GM21717 (cell line): ENCODE results near the gene CPE.
A peak's percentile ranks its signal among the peaks of the same experiment; 100 is the strongest.

ENCODE experiments used
- ATAC-seq: cut with Tn5 transposase; IDR thresholded peaks from one replicate; pipeline ENCODE4 v1.9.1; 2021; ENCODE audit warnings: mild to moderate bottlenecking, moderate library complexity; ENCODE audit not compliant: unreplicated experiment

Gene CPE

DNA sequence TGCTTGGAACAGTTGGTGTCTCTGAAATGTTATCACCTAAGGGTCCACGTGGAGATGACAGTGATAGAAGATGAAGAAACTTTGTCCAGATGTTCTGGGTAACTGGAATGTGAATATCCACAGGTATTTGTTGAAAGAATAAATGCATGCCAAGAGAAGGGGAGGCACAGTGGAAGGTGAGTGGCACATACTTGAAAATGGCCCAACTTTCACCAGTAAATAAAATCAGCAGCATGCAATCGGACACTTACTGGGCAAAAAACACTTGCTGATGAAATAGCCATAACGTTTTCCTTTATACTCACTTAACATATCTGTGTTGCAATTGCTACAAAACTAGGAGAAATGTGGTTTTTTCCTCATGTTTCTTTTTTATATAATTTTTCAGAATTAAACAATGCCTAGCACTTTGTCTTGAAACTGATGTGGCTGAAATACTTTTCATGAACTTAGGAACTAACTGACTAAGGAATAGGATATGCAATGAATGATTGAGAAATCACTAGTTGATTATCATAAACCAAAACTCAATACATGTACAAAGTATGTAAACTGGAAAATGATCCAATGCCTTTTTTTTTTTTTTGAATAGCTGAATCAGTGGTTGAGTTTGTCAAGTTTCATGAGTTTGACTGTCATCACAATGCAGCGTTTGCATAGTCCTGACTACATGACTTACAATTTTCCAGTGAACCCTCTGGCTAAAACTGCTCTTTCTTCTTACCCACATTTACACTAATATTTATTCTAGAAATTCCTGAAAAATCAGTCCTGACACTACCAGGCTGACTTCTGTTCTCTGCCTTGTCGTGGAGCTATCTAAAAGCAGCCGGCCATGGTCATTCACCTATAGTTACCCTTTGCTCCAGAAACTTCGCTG, 127.4 kb downstream of the CPE start:
- ATAC-seq: no peak

DNA sequence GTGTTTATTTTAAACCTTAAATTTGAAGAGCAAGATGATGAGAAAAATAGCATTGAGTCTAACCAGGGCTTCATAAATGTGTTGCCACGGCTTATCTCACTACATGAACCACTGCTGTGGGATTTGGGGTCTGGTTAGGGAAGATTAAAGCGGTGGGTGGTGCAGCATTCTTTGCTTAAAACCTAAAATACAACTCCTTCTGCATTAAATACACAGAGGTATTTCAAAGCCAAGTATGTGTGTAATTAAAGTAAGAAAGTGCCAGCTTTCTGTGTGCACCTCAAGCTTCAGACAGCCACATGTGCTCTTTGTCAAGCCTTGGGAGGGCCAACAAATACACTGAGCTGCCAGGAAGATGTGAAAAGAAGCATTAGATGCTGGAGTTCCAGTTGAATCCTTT, 128.0 kb downstream of the CPE start:
- ATAC-seq: no peak

DNA sequence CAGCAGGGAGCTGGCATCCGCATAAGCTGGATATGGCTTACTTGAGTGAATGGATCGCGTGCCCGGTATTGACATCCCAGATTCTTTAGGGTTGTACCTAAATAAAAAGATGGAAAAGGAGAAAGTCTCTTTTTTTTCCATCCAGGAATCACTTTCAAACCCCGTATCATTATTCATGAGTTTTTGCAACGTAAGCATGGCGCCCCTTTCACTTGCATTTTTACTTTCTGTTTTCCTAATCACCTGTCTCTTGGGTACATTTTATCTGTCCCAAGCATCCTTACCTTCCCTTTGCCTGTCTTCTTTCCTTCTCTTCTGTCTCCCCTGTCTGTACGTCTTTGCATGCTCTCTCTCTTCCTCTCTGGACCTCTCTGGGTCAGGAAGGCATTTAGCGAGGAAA, 128.6 kb downstream of the CPE start:
- no peak for ATAC-seq

DNA sequence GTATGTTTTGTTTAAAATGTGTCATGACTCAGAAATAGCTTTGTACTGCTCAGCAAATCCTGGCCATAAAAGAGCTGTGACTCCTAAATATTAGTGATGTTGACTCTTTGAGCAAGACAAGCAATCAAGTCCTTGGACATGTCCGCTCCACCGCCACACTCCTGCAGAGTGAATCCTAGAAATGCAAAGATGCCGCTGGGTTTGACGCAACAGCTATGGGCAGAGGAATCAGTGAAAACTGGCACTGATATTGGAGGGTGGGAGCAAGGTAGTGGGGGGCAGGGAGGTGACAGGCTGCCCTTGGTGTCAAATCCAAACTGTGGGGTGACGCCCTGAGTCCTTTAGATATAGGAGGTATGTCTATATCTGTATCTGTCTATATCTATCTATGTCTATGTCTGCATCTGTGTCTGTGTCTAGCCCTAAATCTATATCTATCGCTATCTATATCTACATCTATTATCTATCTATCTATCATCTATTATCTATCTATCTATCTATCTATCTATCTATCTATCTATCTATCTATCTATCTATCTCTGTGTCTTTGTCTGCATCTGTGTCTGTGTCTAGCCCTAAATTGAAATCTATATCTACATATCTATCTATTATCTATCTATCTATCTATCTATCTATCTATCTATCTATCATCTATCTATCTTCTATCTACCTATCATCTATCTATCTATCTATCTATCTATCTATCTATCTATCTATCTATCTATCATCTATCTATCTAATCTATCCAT, 129.7 kb downstream of the CPE start:
- ATAC-seq: no peak

DNA sequence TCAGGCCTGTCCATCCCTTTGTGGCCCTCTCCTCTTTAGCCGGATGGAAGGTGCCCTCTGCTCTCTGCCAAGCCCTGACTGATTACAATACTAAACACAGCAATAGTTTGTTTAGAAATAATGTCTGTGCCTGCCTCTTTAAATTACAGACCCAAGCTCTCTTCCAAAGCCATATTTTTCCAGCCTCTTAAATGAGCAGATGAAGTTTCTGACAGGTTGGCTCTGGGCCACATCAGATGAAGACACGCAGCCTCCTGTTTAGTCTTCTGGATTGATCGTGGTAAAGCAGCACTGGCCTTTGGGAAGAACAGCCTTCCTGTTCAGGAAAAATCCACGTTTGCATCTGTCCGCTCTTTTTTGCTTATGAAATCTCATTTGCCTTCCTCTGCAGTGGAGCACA, 133.6 kb downstream of the CPE start:
- ATAC-seq: no peak

DNA sequence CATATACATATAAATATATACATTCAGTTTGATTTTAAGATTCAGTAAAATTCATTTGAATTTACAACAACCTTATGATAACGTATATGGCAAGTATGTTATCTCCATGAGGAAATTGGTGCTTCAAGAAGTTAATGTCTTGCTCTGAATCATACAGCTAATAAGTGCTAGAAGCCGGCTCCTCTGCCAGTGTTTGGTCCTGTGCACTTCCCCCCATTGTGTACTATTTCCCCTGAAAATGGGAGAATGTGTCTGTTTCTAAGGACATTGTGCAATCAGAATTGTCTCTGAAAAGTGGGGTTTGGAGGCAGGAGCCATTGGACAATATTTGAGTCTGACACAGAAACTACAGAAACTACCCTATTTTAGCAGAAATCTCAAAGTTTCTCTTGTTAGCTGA, 135.9 kb downstream of the CPE start:
- ATAC-seq: no peak

DNA sequence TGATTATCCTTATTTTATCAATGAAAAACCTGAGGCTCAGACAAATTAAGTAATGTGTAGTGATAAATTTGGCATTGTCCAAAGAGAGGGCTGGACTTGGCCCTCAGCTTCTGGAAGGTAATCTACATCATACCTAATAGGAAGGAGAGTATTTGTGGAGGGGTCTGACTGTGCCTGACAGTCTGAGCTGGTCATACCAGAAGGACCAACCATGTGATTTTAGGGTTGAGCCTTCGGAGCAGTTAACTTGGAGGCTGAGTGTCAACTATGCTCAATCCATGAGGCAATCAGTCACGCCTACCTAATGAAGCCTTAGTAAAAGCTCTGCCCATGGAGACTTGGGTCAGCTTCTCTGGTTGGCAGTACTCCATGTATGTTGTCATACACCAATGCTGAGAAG, 136.4 kb downstream of the CPE start:
- no peak for ATAC-seq

DNA sequence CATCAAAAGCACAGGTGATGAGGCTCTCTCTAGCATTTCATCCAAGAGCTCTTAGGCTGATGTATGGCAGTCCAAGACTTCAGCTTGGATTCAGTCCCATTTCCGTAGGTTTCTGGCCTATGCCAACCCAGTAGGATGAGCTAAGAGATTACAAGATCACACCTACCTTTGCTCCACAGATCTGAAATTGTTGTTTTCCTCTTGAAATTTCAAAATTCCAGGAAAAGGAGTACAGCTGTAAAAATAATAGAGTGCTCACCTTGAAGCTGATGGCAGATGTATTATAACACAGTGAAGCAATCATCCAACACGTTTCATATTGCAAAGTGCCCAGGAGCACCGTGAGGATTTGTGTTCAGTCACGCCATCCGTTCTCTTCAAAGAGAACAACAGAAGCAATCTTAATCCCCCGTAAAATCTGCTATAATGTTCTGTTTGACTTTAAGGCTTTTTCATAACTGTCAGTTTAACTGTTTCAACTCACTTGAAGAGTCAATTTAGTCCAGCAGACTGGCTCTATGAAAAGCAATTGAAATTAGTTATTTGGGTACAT, 137.5 kb downstream of the CPE start:
- ATAC-seq: no peak

DNA sequence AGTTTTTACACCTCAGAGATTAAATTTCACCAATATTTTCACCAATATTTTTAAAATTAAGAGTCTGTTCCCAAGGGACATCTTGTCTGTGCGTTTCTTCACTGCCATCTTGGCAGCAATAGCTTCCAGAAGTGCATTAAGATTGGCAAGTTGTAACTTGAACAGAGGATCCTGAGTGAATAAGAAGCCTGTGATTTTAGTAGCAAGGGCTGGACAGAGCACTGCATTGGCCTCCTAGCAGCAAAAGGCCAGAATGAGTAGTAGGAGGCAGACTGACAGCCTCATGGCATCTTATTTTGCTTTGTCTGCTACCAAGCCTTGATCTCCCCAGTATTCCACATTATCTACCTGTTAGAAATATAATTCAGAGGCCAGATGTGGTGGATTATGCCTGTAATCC, 138.4 kb downstream of the CPE start:
- no peak for ATAC-seq

DNA sequence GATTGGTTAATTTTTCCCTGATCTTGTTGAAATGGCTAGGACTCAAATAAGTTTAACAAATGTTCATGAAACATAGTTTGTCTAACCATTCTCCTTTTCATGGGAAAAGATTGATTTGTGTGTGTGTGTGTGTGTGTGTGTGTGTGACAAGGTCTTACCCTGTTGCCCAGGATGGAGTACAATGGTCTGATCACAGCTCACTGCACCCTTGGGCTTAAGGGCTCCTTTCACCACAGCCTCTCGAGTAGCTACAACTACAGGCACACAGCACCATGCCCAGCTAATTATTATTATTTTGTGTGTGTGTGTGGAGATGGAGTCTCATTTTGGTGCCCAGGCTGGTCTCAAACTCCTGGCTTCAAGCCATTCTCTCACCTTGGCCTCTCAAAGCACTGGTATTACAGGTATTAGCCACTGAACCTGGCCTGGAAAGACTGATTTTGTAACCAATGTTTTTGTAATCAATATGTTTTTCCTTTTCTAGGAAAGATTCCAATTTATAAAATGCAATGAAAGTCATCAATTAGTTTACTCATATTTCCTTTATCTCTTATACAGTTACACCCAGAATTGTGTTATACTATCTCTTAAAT, 139.3 kb downstream of the CPE start:
- no peak for ATAC-seq

DNA sequence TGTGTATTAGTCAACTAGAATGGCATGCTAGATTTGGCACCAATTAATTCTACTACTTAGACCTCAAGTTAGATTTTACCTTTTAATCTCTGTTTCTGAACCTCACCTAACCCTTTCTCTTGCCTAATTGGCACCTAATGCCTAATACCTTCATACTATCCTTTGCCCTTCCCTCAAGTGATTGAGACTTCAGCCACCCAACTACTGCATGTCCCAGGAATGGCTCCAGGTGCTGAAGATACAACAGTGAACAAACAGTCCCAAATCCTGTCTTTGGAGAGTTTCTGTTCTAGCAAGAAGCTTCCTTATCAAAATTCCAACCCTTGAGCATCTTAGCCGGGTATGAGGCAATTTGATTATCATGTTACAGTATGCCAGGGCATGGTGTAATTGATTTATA, 139.9 kb downstream of the CPE start:
- ATAC-seq: no peak

DNA sequence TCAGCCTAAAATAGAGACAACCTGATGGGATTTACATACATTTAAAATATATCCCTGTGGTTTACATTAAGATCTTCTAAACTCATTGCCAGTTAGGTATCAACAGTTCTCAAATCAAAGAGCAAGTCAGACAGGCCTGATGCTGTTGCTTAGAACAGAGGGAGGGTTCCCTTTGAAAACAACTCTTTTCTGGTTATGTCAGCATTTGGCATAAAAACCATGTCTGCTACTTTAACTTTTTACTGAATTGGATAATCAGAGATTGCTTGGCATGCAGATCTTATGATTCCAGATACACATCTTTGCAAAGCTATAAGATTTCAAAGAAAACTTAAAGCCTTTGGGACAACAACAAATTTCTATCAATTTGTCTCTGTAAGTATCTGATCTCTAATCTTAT, 140.8 kb downstream of the CPE start:
- ATAC-seq: no peak

DNA sequence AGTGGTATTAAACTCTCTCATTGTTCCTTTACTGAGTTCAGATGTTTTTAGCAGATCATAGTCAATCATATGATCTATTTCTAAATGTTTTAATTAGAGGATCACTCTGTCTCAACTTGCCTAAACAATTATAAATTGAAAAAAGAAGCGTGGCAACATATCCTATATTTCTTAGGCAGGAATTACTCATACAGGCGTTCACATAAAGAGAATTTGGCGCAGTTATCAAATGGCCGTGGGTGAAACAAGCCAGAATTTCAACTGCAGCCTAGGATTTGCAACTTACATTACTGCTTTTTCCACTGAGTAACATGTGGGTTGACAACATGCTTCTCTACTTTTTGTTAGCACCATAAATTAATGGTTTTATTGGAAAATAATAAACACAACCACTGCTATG, 141.3 kb downstream of the CPE start:
- ATAC-seq: no peak

DNA sequence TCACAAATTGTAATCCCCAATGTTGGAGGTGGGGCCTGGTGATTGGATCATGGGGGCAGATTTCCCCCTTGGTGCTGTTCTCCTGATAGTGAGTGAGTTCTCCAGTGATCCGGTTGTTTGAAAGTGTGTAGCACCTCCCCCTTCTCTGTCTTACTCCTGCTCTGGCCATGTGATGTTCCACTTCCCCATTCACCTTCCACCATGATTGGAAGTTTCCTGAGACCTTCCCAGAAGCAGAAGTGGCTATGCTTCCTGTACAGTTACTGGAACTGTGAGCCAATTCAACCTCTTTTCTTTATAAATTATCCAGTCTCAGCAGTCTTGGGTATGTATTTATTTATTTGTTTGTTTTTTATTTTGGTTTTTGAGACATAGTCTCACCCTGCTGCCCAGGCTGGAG, 143.2 kb downstream of the CPE start:
- ATAC-seq: no peak

DNA sequence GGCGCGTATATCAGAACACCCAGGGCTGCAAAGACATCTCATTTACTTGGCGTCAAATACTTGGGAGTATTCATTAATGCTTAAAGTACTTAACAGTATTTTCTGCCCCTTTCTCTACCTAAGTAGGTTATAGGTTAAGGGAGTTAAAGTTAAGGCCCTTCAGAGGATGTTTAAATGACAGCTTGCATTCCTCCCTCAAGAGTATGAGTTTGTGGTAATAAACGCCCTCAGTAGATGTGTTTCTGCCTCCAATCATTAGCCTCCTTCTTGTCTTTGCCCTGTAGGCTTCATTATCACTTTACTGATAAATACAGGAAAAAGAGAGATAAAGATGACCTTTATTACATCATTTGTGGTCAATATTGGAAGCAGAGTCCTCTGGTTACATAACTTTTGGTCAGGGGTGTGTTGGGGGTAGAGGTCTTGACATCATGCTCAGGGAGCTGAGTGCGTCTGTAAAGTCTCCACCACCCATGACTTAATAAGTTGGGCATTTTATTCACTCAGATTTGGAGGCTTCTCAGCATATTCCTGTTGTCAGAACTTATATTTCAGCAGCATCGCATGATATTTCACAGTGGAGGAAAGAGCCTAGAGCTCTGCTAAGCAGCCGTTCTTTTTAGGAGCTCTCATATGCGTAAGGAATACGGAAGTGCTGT, 145.9 kb downstream of the CPE start:
- ATAC-seq: no peak

DNA sequence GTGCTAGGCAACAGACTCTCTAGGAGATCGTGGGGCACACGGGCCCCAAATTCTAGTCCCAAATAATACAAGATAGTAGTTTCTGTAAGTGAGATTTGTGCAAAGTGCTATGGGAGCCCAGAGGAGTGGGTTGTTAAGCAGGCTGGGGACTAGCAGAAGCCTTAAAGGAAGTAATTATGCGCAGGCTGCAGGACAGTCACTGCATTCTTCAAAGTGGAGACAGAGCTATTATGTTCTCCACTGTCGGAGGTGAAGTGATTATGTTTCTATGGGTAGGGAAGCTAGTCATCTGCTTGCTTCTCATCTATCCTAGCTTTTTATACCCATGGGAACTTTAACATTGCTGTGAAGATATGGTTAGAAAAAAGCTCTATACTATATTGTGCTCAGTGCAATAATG, 154.2 kb downstream of the CPE start:
- no peak for ATAC-seq

DNA sequence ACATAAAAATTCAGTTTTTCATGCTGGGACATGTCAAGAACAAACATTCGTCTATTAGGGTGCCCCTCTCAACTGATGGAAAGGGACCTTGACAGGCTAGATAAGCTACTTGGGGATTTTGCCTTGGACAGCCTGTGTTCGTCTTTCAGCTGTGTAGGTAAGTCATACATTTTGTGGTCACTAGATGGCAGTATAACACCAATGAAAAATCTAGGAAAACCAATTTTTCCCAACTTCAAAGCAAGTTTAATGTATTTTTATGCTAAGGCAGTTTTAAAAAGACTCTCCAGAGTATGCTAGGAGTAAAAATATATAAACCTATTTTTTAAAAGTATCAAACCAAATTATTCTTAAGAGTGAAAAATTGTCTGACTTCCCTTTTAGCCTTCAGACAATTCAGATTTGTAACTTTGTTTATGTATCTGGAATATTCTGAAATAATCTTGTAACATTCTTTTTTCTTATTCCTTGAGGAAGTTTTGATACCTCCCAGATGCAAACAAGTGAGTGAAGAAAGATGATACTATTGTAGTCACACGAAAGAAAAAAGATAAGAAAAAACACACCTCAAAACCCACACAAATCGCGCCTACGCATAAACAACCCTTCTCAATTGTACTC, 158.3 kb downstream of the CPE start:
- peak; percentile 61 for ATAC-seq

DNA sequence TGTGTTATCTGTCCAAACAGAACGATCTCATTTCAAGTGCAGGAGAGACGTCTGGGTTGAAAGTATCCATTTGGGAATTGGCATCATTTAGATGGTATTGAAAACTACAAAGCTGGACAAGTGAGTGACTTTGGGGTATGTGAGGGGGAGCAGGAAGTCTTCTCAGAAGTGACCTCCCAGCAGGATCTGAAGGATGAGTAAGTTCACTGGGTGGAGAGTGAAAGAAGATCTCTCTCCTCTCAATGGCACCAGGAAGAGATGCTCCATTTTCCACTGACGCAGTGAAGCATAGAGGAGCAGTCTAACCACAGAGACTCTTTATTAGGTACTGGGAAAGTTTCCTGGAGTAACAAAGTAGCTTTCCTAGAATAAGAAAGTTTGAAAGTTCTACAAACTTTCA, 161.0 kb downstream of the CPE start:
- ATAC-seq: no peak

DNA sequence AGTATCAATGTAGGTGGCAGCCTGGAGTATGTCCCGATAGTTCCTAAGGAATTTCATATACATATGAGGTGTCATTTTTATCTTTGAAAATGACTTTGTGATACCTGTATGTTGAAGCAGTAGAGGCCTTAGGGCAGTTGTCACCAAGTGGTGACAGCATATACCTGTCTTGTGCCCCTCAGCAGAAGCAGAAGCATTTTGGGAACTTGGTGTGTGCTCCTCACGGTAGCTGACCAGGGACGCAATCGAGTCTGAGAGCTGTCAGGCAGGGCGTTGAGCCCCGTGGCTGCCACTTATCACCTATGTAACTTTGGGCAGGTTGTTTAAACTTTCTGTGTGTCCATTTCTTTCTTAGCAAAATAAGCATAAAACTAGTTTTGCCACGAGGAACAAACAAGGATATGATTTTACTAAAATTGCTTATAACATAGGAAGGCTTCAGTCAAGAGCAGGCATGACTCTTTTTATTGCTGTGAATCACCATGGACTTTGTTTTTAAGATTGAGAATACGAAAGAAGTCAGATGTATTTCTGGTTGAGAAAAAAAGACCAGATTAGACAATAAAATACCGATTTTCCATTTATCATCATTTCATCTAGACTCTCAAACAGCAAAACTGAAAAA, 161.5 kb downstream of the CPE start:
- no peak for ATAC-seq

DNA sequence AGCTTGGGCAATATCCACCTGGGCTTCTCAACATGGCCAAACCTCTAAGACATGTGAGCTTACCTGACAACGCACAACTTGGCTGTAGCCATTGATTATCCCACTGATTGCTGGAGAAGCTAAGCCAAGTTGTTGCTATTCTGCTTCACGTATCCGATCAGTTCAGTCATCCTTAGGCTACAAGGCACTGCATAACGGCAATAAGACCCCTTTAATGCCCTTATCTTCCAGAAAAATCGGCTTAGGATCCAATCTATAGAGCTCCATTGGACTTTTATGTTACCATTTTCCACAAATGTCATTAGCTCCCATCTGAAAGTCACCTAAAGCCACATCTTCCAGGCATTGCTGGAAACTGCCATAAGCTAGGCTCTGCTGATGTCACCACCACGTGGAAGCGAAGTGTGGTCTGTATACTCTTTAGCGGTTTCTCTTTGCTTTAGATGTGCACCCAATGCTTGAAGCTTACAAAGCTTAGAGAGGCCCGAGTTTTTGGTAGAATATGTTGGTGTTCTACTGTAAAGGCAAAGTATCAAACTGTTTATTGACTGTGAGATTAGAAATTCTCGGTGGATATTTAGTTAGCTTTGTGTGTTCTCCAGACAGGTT, 163.1 kb downstream of the CPE start:
- no peak for ATAC-seq
